ENCODE data around the gene CAMK4.

The CAMK4 gene

GRCh38 chr5:111229221-111229835 lies 5.1 kb downstream of the CAMK4 start:
- Histone ChIP-seq H3K27ac (ENCODE audit: low read depth, low read length, severe bottlenecking) (no peak overlapping the region), H3K9me3 (ENCODE audit: control insufficient read depth, low read length) (no peaks in the 10 kb centered on the region), H3K4me3 (ENCODE audit: extremely low read depth, insufficient read depth, low read length, poor library complexity, severe bottlenecking) (no peak overlapping the region), H3K4me1 (ENCODE audit: control insufficient read depth, insufficient read depth, low read length, poor library complexity, severe bottlenecking) (peaks cover 4% of the 10 kb centered on the region), H3K36me3 (ENCODE audit: control insufficient read depth, insufficient read depth, low read length) (no peaks in the 10 kb centered on the region)
- WGBS, 2 experiments (ENCODE audit: insufficient coverage in 2 of 2): 83 to 100% methylated on average over 2 to 3 of the region's 5 CpGs

- H3K36me3 ChIP-seq (ENCODE audit: control insufficient read depth, insufficient read depth, low read length): no peaks in the 10 kb centered on the region
- H3K27ac ChIP-seq (ENCODE audit: low read depth, low read length, severe bottlenecking): no peak overlapping the region
- no CpG with 5 or more reads among the region's 4 CpGs for WGBS, 2 experiments (ENCODE audit: insufficient coverage in 2 of 2)
- H3K4me3 ChIP-seq (ENCODE audit: extremely low read depth, insufficient read depth, low read length, poor library complexity, severe bottlenecking): no peak overlapping the region
- no peaks in the 10 kb centered on the region for H3K9me3 ChIP-seq (ENCODE audit: control insufficient read depth, low read length)
- no peaks in the 10 kb centered on the region for H3K4me1 ChIP-seq (ENCODE audit: control insufficient read depth, insufficient read depth, low read length, poor library complexity, severe bottlenecking)
These were observed 6.0 kb downstream of the CAMK4 start for GRCh38 chr5:111229871-111230810.

- H3K9me3 ChIP-seq (ENCODE audit: control insufficient read depth, low read length): no peaks in the 10 kb centered on the region
- H3K27ac ChIP-seq (ENCODE audit: low read depth, low read length, severe bottlenecking): no peak overlapping the region
- no peaks in the 10 kb centered on the region for H3K4me1 ChIP-seq (ENCODE audit: control insufficient read depth, insufficient read depth, low read length, poor library complexity, severe bottlenecking)
- no peak overlapping the region for H3K4me3 ChIP-seq (ENCODE audit: extremely low read depth, insufficient read depth, low read length, poor library complexity, severe bottlenecking)
- no peaks in the 10 kb centered on the region for H3K36me3 ChIP-seq (ENCODE audit: control insufficient read depth, insufficient read depth, low read length)
- WGBS, 2 experiments (ENCODE audit: insufficient coverage in 2 of 2): 71 to 100% methylated on average over 1 of the region's 1 CpG
These were observed 6.9 kb downstream of the CAMK4 start for GRCh38 chr5:111231119-111231518.

DNA sequence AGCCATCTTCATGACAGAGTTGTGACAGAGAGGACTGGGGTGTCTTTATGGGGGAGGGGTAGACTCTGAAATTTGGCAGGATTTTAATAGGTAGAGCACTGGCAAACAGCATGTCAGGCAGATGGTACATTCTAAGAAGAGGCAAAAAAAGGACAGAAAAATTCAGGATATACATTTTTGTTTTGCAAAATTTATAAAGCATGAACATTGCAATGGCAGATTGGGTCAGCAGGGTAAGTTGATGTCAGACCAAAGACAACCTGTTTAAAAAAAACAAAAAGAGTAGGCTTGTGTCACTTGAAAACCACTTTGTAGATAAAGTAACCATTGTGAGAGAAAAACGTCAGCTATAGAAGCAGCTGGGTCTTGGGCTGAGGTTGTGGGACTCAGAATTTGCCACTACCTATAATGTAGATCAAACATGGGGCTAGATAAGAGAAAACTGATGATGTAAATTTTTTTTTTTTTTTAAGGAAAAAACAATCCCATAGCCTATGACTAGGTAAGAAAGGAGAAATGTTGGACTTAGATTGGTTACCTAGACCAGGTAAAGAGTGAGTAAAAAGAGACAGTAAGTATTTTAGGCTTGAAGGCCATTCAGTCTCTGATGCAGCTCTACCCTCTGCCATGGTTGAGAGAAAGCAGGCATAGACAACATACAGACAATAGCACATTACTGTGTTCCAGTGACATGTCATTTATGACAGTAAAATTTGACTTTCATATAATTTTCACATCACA lies 8.3 kb downstream of the CAMK4 start:
- Histone ChIP-seq H3K4me3 (ENCODE audit: extremely low read depth, insufficient read depth, low read length, poor library complexity, severe bottlenecking) (no peak overlapping the region), H3K27ac (ENCODE audit: low read depth, low read length, severe bottlenecking) (no peak overlapping the region), H3K9me3 (ENCODE audit: control insufficient read depth, low read length) (no peaks in the 10 kb centered on the region), H3K36me3 (ENCODE audit: control insufficient read depth, insufficient read depth, low read length) (no peaks in the 10 kb centered on the region), H3K4me1 (ENCODE audit: control insufficient read depth, insufficient read depth, low read length, poor library complexity, severe bottlenecking) (no peaks in the 10 kb centered on the region)
- WGBS, 2 experiments (ENCODE audit: insufficient coverage in 2 of 2): 67 to 80% methylated on average over 1 of the region's 1 CpG

DNA sequence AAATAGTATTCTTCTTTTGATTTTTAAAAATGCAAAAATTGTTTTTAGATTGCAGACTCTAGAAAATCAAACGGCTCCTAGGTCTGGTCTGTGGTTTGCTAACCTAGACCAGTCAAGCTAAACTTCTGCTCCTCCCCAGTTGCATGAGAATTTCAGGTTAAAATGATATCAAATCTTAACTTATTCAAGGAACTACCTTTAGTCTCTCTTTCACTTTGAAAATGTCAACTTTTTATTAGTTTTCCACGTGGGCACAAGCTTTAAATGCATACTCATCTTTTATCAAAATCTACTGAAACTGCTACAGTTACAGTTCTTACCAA lies 8.8 kb downstream of the CAMK4 start:
- peaks cover 3% of the 10 kb centered on the region for H3K4me1 ChIP-seq (ENCODE audit: control insufficient read depth, insufficient read depth, low read length, poor library complexity, severe bottlenecking)

DNA sequence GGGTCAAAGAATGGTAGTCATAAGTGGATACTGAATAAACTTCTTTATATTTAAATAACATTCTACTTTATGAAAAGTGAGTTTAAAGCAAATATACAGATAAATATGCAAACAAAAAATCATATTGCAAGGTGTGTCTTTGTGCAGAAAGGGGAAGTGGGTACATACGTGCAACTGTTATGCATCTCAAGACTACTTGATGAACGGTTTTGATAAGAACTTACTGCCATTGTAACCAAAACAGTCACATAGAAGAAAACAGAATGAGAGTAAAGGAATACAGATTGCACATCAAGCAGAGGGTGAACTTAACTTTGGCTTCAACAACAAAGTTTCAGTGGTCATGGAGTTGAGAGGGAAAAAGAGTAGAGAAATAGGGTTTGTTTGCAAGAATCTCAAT lies 9.9 kb downstream of the CAMK4 start:
- no CpG with 5 or more reads among the region's 2 CpGs for WGBS, 2 experiments (ENCODE audit: insufficient coverage in 2 of 2)
- Histone ChIP-seq H3K9me3 (ENCODE audit: control insufficient read depth, low read length) (no peaks in the 10 kb centered on the region), H3K36me3 (ENCODE audit: control insufficient read depth, insufficient read depth, low read length) (no peaks in the 10 kb centered on the region), H3K4me3 (ENCODE audit: extremely low read depth, insufficient read depth, low read length, poor library complexity, severe bottlenecking) (no peak overlapping the region), H3K27ac (ENCODE audit: low read depth, low read length, severe bottlenecking) (no peak overlapping the region), H3K4me1 (ENCODE audit: control insufficient read depth, insufficient read depth, low read length, poor library complexity, severe bottlenecking) (peaks cover 3% of the 10 kb centered on the region)

More for the DNA sequence above, 8.8 kb downstream of the CAMK4 start:
- H3K4me3 ChIP-seq (ENCODE audit: extremely low read depth, insufficient read depth, low read length, poor library complexity, severe bottlenecking): no peak overlapping the region
- 50 to 81% methylated on average over 1 to 2 of the region's 2 CpGs for WGBS, 2 experiments (ENCODE audit: insufficient coverage in 2 of 2)
- no peaks in the 10 kb centered on the region for H3K9me3 ChIP-seq (ENCODE audit: control insufficient read depth, low read length)
- H3K36me3 ChIP-seq (ENCODE audit: control insufficient read depth, insufficient read depth, low read length): no peaks in the 10 kb centered on the region
- no peak overlapping the region for H3K27ac ChIP-seq (ENCODE audit: low read depth, low read length, severe bottlenecking)

GRCh38 chr5:111235635-111236034 lies 11.5 kb downstream of the CAMK4 start:
- peaks cover 3% of the 10 kb centered on the region for H3K4me1 ChIP-seq (ENCODE audit: control insufficient read depth, insufficient read depth, low read length, poor library complexity, severe bottlenecking)
- WGBS, 2 experiments (ENCODE audit: insufficient coverage in 2 of 2): 87 to 100% methylated on average over 3 to 4 of the region's 5 CpGs
- no peak overlapping the region for H3K4me3 ChIP-seq (ENCODE audit: extremely low read depth, insufficient read depth, low read length, poor library complexity, severe bottlenecking)
- no peak overlapping the region for H3K27ac ChIP-seq (ENCODE audit: low read depth, low read length, severe bottlenecking)
- H3K36me3 ChIP-seq (ENCODE audit: control insufficient read depth, insufficient read depth, low read length): no peaks in the 10 kb centered on the region
- H3K9me3 ChIP-seq (ENCODE audit: control insufficient read depth, low read length): no peaks in the 10 kb centered on the region

DNA sequence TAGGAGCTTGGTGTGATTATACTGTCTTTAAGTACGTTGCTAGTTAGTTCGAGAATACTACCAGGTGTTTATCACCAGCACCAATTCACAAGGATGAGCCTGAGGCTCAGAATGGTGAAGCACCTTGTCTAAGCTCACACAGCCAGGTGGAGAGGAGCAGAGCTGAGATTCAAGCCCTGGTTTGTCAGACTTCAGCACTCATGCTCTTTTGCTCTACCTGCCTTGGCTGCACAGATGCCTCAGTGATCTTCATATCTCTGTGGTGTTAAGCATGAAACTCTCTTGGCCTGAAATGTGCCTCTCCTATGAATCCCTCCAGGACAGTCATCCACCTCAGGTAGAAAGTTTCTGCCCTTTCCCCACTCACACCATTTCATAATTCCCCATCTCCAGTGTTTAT lies 12.2 kb downstream of the CAMK4 start:
- WGBS, 2 experiments (ENCODE audit: insufficient coverage in 2 of 2): 92% methylated on average over 2 of the region's 2 CpGs; no CpG with 5 or more reads in 1 of the 2 experiments
- no peak overlapping the region for H3K4me3 ChIP-seq (ENCODE audit: extremely low read depth, insufficient read depth, low read length, poor library complexity, severe bottlenecking)
- no peaks in the 10 kb centered on the region for H3K9me3 ChIP-seq (ENCODE audit: control insufficient read depth, low read length)

GRCh38 chr5:111236995-111237394 lies 12.8 kb downstream of the CAMK4 start:
- no peaks in the 10 kb centered on the region for H3K9me3 ChIP-seq (ENCODE audit: control insufficient read depth, low read length)
- peaks cover 3% of the 10 kb centered on the region for H3K4me1 ChIP-seq (ENCODE audit: control insufficient read depth, insufficient read depth, low read length, poor library complexity, severe bottlenecking)
- no peaks in the 10 kb centered on the region for H3K36me3 ChIP-seq (ENCODE audit: control insufficient read depth, insufficient read depth, low read length)
- no peak overlapping the region for H3K27ac ChIP-seq (ENCODE audit: low read depth, low read length, severe bottlenecking)
- H3K4me3 ChIP-seq (ENCODE audit: extremely low read depth, insufficient read depth, low read length, poor library complexity, severe bottlenecking): no peak overlapping the region
- 75 to 87% methylated on average over 2 to 4 of the region's 4 CpGs for WGBS, 2 experiments (ENCODE audit: insufficient coverage in 2 of 2)

More for the DNA sequence above, 12.2 kb downstream of the CAMK4 start:
- Histone ChIP-seq H3K27ac (ENCODE audit: low read depth, low read length, severe bottlenecking) (no peak overlapping the region), H3K36me3 (ENCODE audit: control insufficient read depth, insufficient read depth, low read length) (no peaks in the 10 kb centered on the region), H3K4me1 (ENCODE audit: control insufficient read depth, insufficient read depth, low read length, poor library complexity, severe bottlenecking) (peaks cover 3% of the 10 kb centered on the region)

DNA sequence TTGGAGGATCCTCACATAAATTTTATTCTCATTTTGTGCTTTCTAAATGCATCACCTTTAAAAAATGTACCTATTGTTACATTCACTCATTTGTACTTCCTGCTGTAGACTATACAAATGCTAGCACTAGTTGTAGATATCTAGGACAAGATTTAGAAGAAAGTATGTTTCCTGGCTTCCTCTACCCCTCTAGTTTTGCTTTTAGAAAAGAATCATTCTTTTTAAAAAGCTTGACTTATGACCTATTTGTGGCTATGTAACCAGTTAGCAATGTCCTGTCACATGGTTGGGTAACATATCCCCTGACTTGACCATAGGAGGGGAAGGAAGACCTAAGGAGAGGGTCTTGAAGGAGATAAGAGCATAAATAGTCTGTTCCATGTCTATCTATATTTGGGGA lies 13.3 kb downstream of the CAMK4 start:
- no peak overlapping the region for H3K27ac ChIP-seq (ENCODE audit: low read depth, low read length, severe bottlenecking)
- no peaks in the 10 kb centered on the region for H3K9me3 ChIP-seq (ENCODE audit: control insufficient read depth, low read length)
- no peak overlapping the region for H3K4me3 ChIP-seq (ENCODE audit: extremely low read depth, insufficient read depth, low read length, poor library complexity, severe bottlenecking)
- H3K4me1 ChIP-seq (ENCODE audit: control insufficient read depth, insufficient read depth, low read length, poor library complexity, severe bottlenecking): peaks cover 3% of the 10 kb centered on the region
- H3K36me3 ChIP-seq (ENCODE audit: control insufficient read depth, insufficient read depth, low read length): no peaks in the 10 kb centered on the region
